HepG2 (cell line): ENCODE measurements around the gene AGFG1. TPM values are rescaled to one million over a fixed set of nuclear protein-coding genes. Genes with fewer than 3 reads are reported as not detected.

Source experiments
- ATAC-seq: fragments of 200-7000 bp; cut with Tn5 transposase; 3 replicates; pipeline ENCODE4 v1.9.1; 2020; ENCODE audit warnings: mild to moderate bottlenecking, moderate library complexity
- BruUV-seq: library from RNA; stranded (reverse); fragments of 400-500 nt; replicated peaks from 2 replicates; lab custom pipeline; 2021; lab: Mats Ljungman, UMichigan
- CTCF ChIA-PET: fragments of 300-600 bp; formaldehyde crosslinking; extraction: SDS; loops from one replicate; lab custom pipeline; 2021; ENCODE audit warnings: low total read pairs, inconsistent platforms, low intra/inter-chr PET ratio; lab: Yijun Ruan, JAX
- POLR2A ChIA-PET: fragments of 350-600 bp; sonication (Branson Sonifier 250); formaldehyde crosslinking; loops from one replicate; lab custom pipeline; 2020; ENCODE audit warnings: antibody characterized with exemption, inconsistent platforms; lab: Yijun Ruan, JAX
- DNase-seq: peaks from one replicate; pipeline ENCODE4 v3.0.0-alpha.2; 2015; ENCODE audit warnings: low spot score
- FAIRE-seq: peaks from 3 replicates; lab custom pipeline; 2011; peaks lifted over from hg19 to GRCh38; lab: Jason Lieb, UNC
- H2AFZ ChIP-seq: one replicate; pipeline ENCODE4 v1.6.1; 2011; ENCODE audit warnings: low read length, inconsistent platforms
- H3K27ac ChIP-seq: fragments of 300-600 bp; 3 replicates; pipeline ENCODE4 v1.8.0; 2011; ENCODE audit warnings: mixed run types, mild to moderate bottlenecking, mixed read lengths, low read length, inconsistent platforms; ENCODE audit not compliant: insufficient read depth; ENCODE audit errors: extremely low read length
- H3K27me3 ChIP-seq, 2 experiments: fragments of 200-600 bp in 1 of 2; 2 replicates in 1 of 2; 3 replicates in 1 of 2; pipeline versions ENCODE4 v1.6.0 to v1.8.0; 2011; ENCODE audit warnings: low read length in 2 of 2, mild to moderate bottlenecking in 2 of 2, moderate library complexity in 2 of 2, inconsistent platforms in 1 of 2; ENCODE audit not compliant: insufficient read depth in 2 of 2, control insufficient read depth in 1 of 2
- H3K36me3 ChIP-seq, 2 experiments: fragments of 200-600 bp in 1 of 2; replicated peaks in 1 of 2; 2 replicates in 1 of 2; 3 replicates in 1 of 2; pipeline versions ENCODE4 v1.5.1 to v1.8.0; 2011; ENCODE audit warnings: low read length in 2 of 2, inconsistent platforms in 1 of 2; ENCODE audit not compliant: insufficient read depth in 2 of 2, control insufficient read depth in 1 of 2
- H3K4me1 ChIP-seq: 2 replicates; pipeline ENCODE4 v1.5.1; 2012; ENCODE audit warnings: low read length, inconsistent platforms; ENCODE audit not compliant: insufficient read depth
- H3K4me2 ChIP-seq: 2 replicates; pipeline ENCODE4 v1.6.0; 2011; ENCODE audit warnings: low read depth, low read length, inconsistent platforms
- H3K4me3 ChIP-seq, 3 experiments: fragments of 200-600 bp in 1 of 3; sonication (generic), shearing (Covaris generic) in 1 of 3; replicated peaks in 1 of 3; 2 replicates each; pipeline ENCODE4 v1.5.1; 2011 to 2016; ENCODE audit warnings: low read length in 3 of 3, inconsistent platforms in 2 of 3, low read depth in 2 of 3, mild to moderate bottlenecking in 2 of 3, control low read depth in 1 of 3, mixed read lengths in 1 of 3; ENCODE audit not compliant: insufficient read depth in 1 of 3
- H3K79me2 ChIP-seq: one replicate; pipeline ENCODE4 v1.6.1; 2011; ENCODE audit warnings: low read length, inconsistent platforms; ENCODE audit not compliant: insufficient read depth
- H3K9ac ChIP-seq: 2 replicates; pipeline ENCODE4 v1.6.0; 2011; ENCODE audit warnings: mild to moderate bottlenecking, low read depth, low read length, inconsistent platforms; ENCODE audit not compliant: insufficient read depth
- H3K9me3 ChIP-seq: 2 replicates; pipeline ENCODE4 v1.5.1; 2012; ENCODE audit warnings: mild to moderate bottlenecking, low read length
- H4K20me1 ChIP-seq: 2 replicates; pipeline ENCODE4 v1.6.0; 2011; ENCODE audit warnings: inconsistent platforms, mild to moderate bottlenecking, low read length, moderate library complexity; ENCODE audit not compliant: insufficient read depth
- FOXC1 ChIP-seq: sonication (generic); formaldehyde crosslinking; IDR thresholded peaks from 2 replicates; pipeline ENCODE4 v1.8.0; 2022; ENCODE audit warnings: mild to moderate bottlenecking, missing genetic modification reagents, borderline replicate concordance
- KDM3A ChIP-seq: IDR thresholded peaks from 2 replicates; pipeline ENCODE4 v1.6.1; 2018; ENCODE audit warnings: low read depth, missing compliant biosample characterization
- MAFK ChIP-seq, 2 experiments: IDR thresholded peaks in 1 of 2; conservative IDR thresholded peaks in 1 of 2; 2 replicates each; pipeline ENCODE4 v1.6.1; 2011; ENCODE audit warnings: improper control_type of control experiment in 2 of 2, low read length in 2 of 2
- MED1 ChIP-seq: sonication (generic); formaldehyde crosslinking; IDR thresholded peaks from 2 replicates; pipeline ENCODE4 v1.4.0; 2020; ENCODE audit warnings: missing genetic modification reagents
- PHF20 ChIP-seq: sonication (generic); formaldehyde crosslinking; IDR thresholded peaks from 2 replicates; pipeline ENCODE4 v1.5.0; 2020; ENCODE audit warnings: mild to moderate bottlenecking, missing genetic modification reagents
- SIN3B ChIP-seq: fragments of 150-350 bp; IDR thresholded peaks from 2 replicates; pipeline ENCODE4 v1.6.1; 2014; ENCODE audit warnings: low read length
- U2AF1 ChIP-seq: fragments of 200-400 bp; formaldehyde crosslinking; optimal IDR thresholded peaks from 2 replicates; pipeline ENCODE3; 2017; ENCODE audit warnings: mild to moderate bottlenecking, low read depth, low read length
- XRCC5 ChIP-seq: fragments of 200-400 bp; formaldehyde crosslinking; optimal IDR thresholded peaks from 2 replicates; pipeline ENCODE3; 2017; ENCODE audit warnings: mild to moderate bottlenecking, low read length
- ZEB1 ChIP-seq: IDR thresholded peaks from 2 replicates; pipeline ENCODE4 v1.6.1; 2012; ENCODE audit warnings: mild to moderate bottlenecking, low read depth, inconsistent platforms; ENCODE audit not compliant: insufficient replicate concordance
- ZNF251 ChIP-seq: sonication (generic); formaldehyde crosslinking; IDR thresholded peaks from 2 replicates; pipeline ENCODE4 v1.9.0; 2021; ENCODE audit warnings: mild to moderate bottlenecking, missing genetic modification reagents
- ZNF546 ChIP-seq: sonication (generic); formaldehyde crosslinking; conservative IDR thresholded peaks from 2 replicates; pipeline ENCODE4 v1.8.1; 2023; ENCODE audit warnings: mild to moderate bottlenecking, missing genetic modification reagents
- ZSCAN12 ChIP-seq: sonication (generic); formaldehyde crosslinking; IDR thresholded peaks from 2 replicates; pipeline ENCODE4 v1.9.0; 2021; ENCODE audit warnings: mild to moderate bottlenecking, missing genetic modification reagents
- in situ Hi-C: cut with HindIII; loops from 2 replicates; pipeline ENCODE4 v1.10.0; 2017; ENCODE audit warnings: low pct_unique_long_range_greater_than_20kb; ENCODE audit not compliant: extremely low pct_ligation_motif_present
- intact Hi-C: fragments of 100-400 bp; cut with micrococcal nuclease; formaldehyde crosslinking; loops from one replicate; pipeline ENCODE4 v1.10.0; 2022; ENCODE audit not compliant: unreplicated experiment
- polyA plus RNA-seq, 8 experiments: library from polyadenylated mRNA; depleted of rRNA in 3 of 8; stranded (reverse) in 7 of 8; unstranded in 1 of 8; fragments of >200 nt; fragmentation: Illumina TruSeq in 4 of 8; extraction: Trizol in 4 of 8; gene quantifications; 2 replicates each; pipeline versions ENCODE4 v1.2.1 to v1.2.3, GENCODE V29; 2011 to 2016; ENCODE audit warnings: low read depth in 4 of 8, missing spikeins in 1 of 8, mixed read lengths in 1 of 8; ENCODE audit not compliant: insufficient read depth in 1 of 8
- total RNA-seq, 5 experiments: library from RNA; depleted of rRNA; stranded (reverse); fragments of >200 nt; fragmentation: Illumina TruSeq; extraction: Trizol; gene quantifications; 2 replicates each; pipeline ENCODE4 v1.2.3, GENCODE V29; 2016; ENCODE audit warnings: low read depth in 1 of 5
- TF ChIP-seq, protein P1 (sequence below): sonication (generic); formaldehyde crosslinking; IDR thresholded peaks from 2 replicates; pipeline ENCODE4 v1.4.0; 2020; ENCODE audit warnings: missing genetic modification reagents, borderline replicate concordance
- TF ChIP-seq, protein P2 (sequence below): sonication (generic); formaldehyde crosslinking; IDR thresholded peaks from 2 replicates; pipeline ENCODE4 v1.5.1; 2020; ENCODE audit warnings: missing genetic modification reagents, mild to moderate bottlenecking, borderline replicate concordance
- TF ChIP-seq, protein P3 (sequence below): sonication (generic); formaldehyde crosslinking; IDR thresholded peaks from 2 replicates; pipeline ENCODE4 v1.5.1; 2020; ENCODE audit warnings: mild to moderate bottlenecking, moderate library complexity, missing genetic modification reagents

Gene AGFG1
- total and polyA plus RNA-seq, 2 of the 13 experiments (the other 11 are each of a cell fraction or from before 2014, with no cell fraction given) = 145 to 168 TPM

DNA sequence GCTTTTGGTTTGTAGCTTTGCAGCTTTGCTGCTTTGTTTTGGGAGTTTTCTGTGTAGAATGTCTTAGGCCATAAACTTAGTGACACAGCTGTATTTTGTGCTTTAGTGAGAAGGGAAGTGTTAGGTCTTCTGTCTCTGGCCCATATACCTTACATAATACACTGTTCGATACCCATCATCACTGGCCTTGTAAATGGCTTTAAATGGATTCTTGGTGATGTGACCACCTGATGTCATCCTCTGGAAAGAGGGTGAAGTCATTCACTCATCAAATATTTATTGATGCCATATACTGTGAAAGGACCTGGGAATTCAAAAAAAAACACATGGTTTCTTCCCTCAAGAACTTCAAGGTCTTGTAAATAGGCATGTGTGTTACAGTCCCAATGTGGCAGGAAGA lies 107.8 kb downstream of the AGFG1 start (continued):
- TF ChIP-seq, protein P1, sequence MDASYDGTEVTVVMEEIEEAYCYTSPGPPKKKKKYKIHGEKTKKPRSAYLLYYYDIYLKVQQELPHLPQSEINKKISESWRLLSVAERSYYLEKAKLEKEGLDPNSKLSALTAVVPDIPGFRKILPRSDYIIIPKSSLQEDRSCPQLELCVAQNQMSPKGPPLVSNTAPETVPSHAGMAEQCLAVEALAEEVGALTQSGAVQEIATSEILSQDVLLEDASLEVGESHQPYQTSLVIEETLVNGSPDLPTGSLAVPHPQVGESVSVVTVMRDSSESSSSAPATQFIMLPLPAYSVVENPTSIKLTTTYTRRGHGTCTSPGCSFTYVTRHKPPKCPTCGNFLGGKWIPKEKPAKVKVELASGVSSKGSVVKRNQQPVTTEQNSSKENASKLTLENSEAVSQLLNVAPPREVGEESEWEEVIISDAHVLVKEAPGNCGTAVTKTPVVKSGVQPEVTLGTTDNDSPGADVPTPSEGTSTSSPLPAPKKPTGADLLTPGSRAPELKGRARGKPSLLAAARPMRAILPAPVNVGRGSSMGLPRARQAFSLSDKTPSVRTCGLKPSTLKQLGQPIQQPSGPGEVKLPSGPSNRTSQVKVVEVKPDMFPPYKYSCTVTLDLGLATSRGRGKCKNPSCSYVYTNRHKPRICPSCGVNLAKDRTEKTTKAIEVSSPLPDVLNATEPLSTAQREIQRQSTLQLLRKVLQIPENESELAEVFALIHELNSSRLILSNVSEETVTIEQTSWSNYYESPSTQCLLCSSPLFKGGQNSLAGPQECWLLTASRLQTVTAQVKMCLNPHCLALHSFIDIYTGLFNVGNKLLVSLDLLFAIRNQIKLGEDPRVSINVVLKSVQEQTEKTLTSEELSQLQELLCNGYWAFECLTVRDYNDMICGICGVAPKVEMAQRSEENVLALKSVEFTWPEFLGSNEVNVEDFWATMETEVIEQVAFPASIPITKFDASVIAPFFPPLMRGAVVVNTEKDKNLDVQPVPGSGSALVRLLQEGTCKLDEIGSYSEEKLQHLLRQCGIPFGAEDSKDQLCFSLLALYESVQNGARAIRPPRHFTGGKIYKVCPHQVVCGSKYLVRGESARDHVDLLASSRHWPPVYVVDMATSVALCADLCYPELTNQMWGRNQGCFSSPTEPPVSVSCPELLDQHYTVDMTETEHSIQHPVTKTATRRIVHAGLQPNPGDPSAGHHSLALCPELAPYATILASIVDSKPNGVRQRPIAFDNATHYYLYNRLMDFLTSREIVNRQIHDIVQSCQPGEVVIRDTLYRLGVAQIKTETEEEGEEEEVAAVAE (CRISPR knock-in tag) = no peak
- no peak for TF ChIP-seq MED1 (CRISPR knock-in tag)
- TF ChIP-seq, protein P2, sequence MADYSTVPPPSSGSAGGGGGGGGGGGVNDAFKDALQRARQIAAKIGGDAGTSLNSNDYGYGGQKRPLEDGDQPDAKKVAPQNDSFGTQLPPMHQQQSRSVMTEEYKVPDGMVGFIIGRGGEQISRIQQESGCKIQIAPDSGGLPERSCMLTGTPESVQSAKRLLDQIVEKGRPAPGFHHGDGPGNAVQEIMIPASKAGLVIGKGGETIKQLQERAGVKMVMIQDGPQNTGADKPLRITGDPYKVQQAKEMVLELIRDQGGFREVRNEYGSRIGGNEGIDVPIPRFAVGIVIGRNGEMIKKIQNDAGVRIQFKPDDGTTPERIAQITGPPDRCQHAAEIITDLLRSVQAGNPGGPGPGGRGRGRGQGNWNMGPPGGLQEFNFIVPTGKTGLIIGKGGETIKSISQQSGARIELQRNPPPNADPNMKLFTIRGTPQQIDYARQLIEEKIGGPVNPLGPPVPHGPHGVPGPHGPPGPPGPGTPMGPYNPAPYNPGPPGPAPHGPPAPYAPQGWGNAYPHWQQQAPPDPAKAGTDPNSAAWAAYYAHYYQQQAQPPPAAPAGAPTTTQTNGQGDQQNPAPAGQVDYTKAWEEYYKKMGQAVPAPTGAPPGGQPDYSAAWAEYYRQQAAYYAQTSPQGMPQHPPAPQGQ (CRISPR knock-in tag) = no peak
- no peak for TF ChIP-seq ZNF546 (CRISPR knock-in tag)
- TF ChIP-seq FOXC1 (CRISPR knock-in tag) = no peak
- no peak for TF ChIP-seq PHF20 (CRISPR knock-in tag)

DNA sequence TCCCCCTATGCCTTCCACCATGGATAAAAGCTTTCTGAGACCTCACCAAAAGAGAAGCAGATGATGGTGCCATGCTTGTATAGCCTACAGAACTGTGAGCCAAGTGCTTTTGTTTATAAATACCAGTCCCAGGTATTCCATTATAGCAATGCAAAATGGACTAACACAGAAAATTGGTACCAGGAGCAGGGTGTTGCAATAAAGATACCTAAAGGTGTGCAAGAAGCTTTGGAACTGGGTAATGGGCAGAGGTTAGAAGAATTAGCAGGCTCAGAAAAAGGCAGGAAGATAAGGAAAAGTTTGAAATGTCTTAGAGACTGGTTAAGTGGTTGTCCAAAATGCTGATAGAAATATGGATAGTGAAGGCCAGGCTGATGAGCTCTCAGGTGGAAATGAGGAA lies 110.4 kb downstream of the AGFG1 start:
- Histone ChIP-seq H3K4me2 (no peak overlapping the region), H3K27ac (no peak overlapping the region), H2AFZ (no peak overlapping the region), H3K27me3 (no peaks in the 10 kb centered on the region), H3K79me2 (no peaks in the 10 kb centered on the region), H3K9ac (no peak overlapping the region), H3K4me3 (no peak overlapping the region)
- FAIRE-seq = no peak
- in situ Hi-C loops = no loop called here
- ChIA-PET CTCF (no interaction called here), POLR2A (no interaction called here)
- BruUV-seq = no TSS peak
- no peak for TF ChIP-seq ZEB1
- TF ChIP-seq XRCC5 = no peak
- no peak for TF ChIP-seq SIN3B
- no peak for TF ChIP-seq ZNF251 (CRISPR knock-in tag)
- TF ChIP-seq MAFK (conservative IDR thresholded peaks at IDR 0.05 in 1 of 2, IDR thresholded peaks at IDR 0.05 in 1 of 2; ENCODE audit: low read length in 2 of 2) = no peak
- TF ChIP-seq, protein P3, sequence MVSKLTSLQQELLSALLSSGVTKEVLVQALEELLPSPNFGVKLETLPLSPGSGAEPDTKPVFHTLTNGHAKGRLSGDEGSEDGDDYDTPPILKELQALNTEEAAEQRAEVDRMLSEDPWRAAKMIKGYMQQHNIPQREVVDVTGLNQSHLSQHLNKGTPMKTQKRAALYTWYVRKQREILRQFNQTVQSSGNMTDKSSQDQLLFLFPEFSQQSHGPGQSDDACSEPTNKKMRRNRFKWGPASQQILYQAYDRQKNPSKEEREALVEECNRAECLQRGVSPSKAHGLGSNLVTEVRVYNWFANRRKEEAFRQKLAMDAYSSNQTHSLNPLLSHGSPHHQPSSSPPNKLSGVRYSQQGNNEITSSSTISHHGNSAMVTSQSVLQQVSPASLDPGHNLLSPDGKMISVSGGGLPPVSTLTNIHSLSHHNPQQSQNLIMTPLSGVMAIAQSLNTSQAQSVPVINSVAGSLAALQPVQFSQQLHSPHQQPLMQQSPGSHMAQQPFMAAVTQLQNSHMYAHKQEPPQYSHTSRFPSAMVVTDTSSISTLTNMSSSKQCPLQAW (CRISPR knock-in tag) = no peak
- TF ChIP-seq U2AF1 = no peak
- no peak for TF ChIP-seq ZSCAN12 (CRISPR knock-in tag)
- TF ChIP-seq KDM3A (CRISPR knock-in tag) = no peak
- TF ChIP-seq, all 625 proteins: peak for 0
- intact Hi-C loops = no loop called here
- peaks cover 14% of the 10 kb centered on the region for H3K9me3 ChIP-seq
- no peak for ATAC-seq
- H3K36me3 ChIP-seq = no peaks in the 10 kb centered on the region
- H4K20me1 ChIP-seq = no peaks in the 10 kb centered on the region
- no peak for DNase-seq
- H3K4me1 ChIP-seq = peaks cover 12% of the 10 kb centered on the region
